GM12801 (cell line): ENCODE results near the gene CSNK1D.

ENCODE experiments used
- CTCF ChIP-seq: IDR thresholded peaks from one replicate; pipeline ENCODE4 v1.5.1; 2011; ENCODE audit warnings: control low read depth; ENCODE audit not compliant: insufficient read length; ENCODE audit errors: extremely low read depth

Gene CSNK1D

GRCh38 chr17:82287013-82287867 is 13.7 kb upstream of the CSNK1D start:
- TF ChIP-seq CTCF = no peak

- TF ChIP-seq CTCF = no peak
These were observed 11.6 kb upstream of the CSNK1D start for GRCh38 chr17:82285141-82285540.

GRCh38 chr17:82283208-82283749 is 9.8 kb upstream of the CSNK1D start:
- TF ChIP-seq CTCF = no peak

- no peak for TF ChIP-seq CTCF
These were observed 9.0 kb upstream of the CSNK1D start for GRCh38 chr17:82282239-82283207.

- no peak for TF ChIP-seq CTCF
These were observed 8.2 kb upstream of the CSNK1D start for GRCh38 chr17:82281502-82282238.

GRCh38 chr17:82281076-82281475 is 7.6 kb upstream of the CSNK1D start:
- TF ChIP-seq CTCF = no peak
